Nephron (organoid): ENCODE data around the gene ADAP2.

ENCODE experiments used
- H3K27ac Mint-ChIP-seq, 3 experiments: 2 replicates each; pipeline ENCODE4 v1.8.0; 2020; ENCODE audit warnings: mixed read lengths in 3 of 3, mild to moderate bottlenecking in 2 of 3, moderate library complexity in 1 of 3
- H3K27me3 Mint-ChIP-seq: 2 replicates; pipeline ENCODE4 v1.8.0; 2021; ENCODE audit warnings: low read depth, mild to moderate bottlenecking, moderate library complexity, mixed read lengths
- H3K36me3 Mint-ChIP-seq: 2 replicates; pipeline ENCODE4 v1.8.0; 2020; ENCODE audit warnings: low read depth, mixed read lengths
- H3K4me1 Mint-ChIP-seq: 2 replicates; pipeline ENCODE4 v1.8.0; 2020; ENCODE audit warnings: mixed read lengths
- H3K4me3 Mint-ChIP-seq, 3 experiments: 2 replicates each; pipeline ENCODE4 v1.8.0; 2020; ENCODE audit warnings: mild to moderate bottlenecking in 3 of 3, mixed read lengths in 3 of 3, moderate library complexity in 2 of 3
- H3K9me3 Mint-ChIP-seq: 2 replicates; pipeline ENCODE4 v1.8.0; 2020; ENCODE audit warnings: mixed read lengths
- TF ChIP-seq, protein P1 (sequence below), 3 experiments: fragments of 200-600 bp; sonication (generic); IDR thresholded peaks; one replicate each; pipeline ENCODE4 v1.5.0; 2021; ENCODE audit warnings: antibody characterized with exemption in 3 of 3; ENCODE audit not compliant: unreplicated experiment in 3 of 3

Gene ADAP2

DNA sequence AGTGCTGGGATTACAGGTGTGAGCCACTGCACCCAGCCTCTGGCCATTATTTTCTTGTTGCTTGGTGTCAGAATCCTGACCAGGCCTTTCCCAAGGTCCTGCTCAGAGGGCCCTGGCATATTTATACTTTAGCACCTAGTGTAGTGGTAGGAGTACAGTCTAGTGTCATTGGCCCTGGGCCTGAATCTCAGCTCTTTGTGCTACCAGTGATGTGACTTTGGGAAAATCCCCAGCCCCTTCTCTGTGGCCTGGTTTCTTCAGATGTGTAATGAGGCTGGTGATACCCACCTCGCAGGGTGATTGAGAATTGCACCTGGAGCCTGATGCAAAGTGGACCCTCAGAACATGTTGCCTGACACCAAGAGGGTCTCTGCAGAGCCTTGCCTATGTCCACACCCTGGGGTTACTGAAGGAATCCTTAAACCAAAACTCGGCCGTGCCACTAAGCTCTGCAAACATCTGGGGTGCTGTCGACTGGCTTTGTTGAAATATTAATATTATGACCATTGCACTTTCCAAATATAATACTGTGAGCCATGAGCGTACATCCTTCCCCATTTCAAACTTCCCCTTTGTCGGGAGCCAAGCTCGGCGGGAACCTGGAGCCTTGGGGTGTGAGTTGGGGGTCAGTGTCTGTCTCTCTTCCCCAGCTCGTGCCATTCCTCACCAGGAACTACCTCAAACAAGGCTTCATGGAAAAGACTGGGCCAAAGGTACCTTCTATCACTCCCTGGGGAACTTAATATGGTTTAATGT lies 31.1 kb downstream of the ADAP2 start:
- H3K9me3 Mint-ChIP-seq = no peaks in the 10 kb centered on the region
- H3K36me3 Mint-ChIP-seq = no peaks in the 10 kb centered on the region
- H3K27me3 Mint-ChIP-seq = peaks cover 3% of the 10 kb centered on the region
- H3K27ac Mint-ChIP-seq = no peak overlapping the region
- H3K4me3 Mint-ChIP-seq = no peak overlapping the region
- TF ChIP-seq, protein P1, sequence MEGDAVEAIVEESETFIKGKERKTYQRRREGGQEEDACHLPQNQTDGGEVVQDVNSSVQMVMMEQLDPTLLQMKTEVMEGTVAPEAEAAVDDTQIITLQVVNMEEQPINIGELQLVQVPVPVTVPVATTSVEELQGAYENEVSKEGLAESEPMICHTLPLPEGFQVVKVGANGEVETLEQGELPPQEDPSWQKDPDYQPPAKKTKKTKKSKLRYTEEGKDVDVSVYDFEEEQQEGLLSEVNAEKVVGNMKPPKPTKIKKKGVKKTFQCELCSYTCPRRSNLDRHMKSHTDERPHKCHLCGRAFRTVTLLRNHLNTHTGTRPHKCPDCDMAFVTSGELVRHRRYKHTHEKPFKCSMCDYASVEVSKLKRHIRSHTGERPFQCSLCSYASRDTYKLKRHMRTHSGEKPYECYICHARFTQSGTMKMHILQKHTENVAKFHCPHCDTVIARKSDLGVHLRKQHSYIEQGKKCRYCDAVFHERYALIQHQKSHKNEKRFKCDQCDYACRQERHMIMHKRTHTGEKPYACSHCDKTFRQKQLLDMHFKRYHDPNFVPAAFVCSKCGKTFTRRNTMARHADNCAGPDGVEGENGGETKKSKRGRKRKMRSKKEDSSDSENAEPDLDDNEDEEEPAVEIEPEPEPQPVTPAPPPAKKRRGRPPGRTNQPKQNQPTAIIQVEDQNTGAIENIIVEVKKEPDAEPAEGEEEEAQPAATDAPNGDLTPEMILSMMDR (IDR thresholded peaks at IDR 0.05; ENCODE audit: unreplicated experiment in 3 of 3) = no peak
- peaks cover 6% of the 10 kb centered on the region for H3K4me1 Mint-ChIP-seq

DNA sequence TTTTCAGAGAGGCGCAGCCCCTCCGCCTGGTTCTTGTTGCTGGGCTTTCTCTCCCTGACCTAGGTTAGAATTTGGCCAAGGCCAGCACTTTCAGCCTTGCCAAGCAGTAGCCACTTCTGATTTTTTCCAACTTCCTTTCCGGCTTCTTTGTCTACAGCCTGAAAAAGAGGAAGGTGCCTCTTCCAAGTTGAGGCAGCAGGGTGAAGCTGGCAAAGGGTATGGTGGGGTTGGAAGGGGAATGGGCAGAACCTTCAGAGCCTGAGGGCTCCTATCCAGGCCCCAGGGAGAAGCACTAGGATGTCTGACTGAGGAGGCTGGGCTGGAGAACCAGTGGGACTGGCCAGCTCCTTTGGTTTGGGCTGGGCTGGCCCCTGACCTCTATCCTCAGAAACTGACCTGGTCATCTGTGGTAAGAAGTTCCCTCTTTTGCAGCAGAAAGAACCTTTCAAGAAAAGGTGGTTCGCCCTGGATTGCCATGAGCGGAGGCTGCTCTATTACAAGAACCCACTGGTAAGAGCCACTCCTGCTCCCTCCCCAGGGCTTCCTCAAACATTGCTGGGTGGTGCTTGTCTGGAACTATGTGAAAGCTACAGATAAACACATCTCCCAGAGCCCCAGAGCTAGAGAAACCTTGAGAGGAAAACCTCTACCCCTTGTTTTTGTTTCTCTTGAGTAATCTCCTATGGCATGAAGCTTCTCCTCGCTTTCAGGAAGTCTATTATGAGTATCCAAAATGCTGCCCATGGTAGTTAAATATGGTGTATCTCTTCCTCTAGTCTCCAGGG lies 32.5 kb downstream of the ADAP2 start:
- TF ChIP-seq, protein P1 (IDR thresholded peaks at IDR 0.05; ENCODE audit: unreplicated experiment in 3 of 3) = no peak
- Mint-ChIP-seq H3K9me3 (no peaks in the 10 kb centered on the region), H3K4me3 (no peak overlapping the region), H3K36me3 (no peaks in the 10 kb centered on the region), H3K4me1 (peaks cover 6% of the 10 kb centered on the region), H3K27me3 (peaks cover 3% of the 10 kb centered on the region), H3K27ac (peak overlapping the region in 1 of 3 experiments; percentile 27)

DNA sequence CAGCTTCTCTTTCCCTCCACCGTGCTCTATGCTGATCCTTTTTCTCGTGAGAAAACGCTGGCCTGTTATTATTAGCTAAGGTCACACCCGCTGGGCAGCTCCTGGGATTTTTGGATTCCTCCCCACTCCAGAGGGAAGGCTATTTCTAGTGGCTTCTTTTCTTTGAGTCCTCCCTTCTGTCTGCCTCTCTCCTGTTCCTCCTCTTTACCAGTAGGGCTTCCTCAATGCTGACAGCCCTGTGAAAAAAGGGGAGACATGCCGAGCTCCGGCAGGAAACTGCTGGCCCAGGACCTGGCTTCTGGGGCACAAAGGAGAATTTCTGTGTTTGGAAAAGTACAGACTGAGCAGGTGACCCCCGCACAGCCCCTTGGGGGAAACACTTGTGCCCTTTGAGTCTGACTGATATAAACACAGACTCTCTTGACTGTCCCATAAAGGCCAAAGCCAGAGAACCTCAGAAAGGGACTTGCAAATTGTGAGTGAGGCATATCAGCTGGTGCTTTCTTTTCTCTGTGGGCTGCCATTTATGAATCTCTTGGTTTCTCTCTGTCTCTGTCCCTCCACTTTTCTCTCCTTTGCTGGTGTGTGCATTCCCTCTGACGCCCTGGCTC lies 35.1 kb downstream of the ADAP2 start:
- Mint-ChIP-seq H3K9me3 (no peaks in the 10 kb centered on the region), H3K36me3 (no peaks in the 10 kb centered on the region), H3K27ac (peak overlapping the region; percentile 75 to 90 (median 87)), H3K27me3 (peaks cover 5% of the 10 kb centered on the region), H3K4me1 (peaks cover 6% of the 10 kb centered on the region), H3K4me3 (peak overlapping the region in 2 of 3 experiments; percentile 12)
- TF ChIP-seq, protein P1 (IDR thresholded peaks at IDR 0.05; ENCODE audit: unreplicated experiment in 3 of 3) = no peak

DNA sequence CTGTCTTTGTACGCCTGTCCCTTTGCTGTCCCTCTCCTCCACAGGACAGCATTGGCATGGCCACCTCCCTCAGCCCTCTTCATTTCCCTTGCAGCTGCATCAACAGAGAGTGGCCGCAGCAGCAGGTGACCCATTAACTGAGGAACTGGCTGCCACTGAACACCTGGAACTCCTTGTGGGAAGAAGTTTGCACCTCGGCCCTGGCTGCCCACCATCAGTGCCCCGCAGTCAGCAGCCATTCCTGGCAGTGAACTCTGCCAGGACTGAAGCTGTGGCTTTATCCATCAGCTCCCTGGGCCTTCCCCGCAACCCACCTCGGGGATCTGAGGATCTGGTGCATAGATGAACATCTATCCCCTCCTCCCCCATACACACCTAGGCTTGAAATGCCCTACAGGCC lies 36.0 kb downstream of the ADAP2 start:
- Mint-ChIP-seq H3K4me3 (no peak overlapping the region), H3K9me3 (no peaks in the 10 kb centered on the region), H3K27ac (no peak overlapping the region), H3K4me1 (peaks cover 6% of the 10 kb centered on the region), H3K36me3 (no peaks in the 10 kb centered on the region), H3K27me3 (peaks cover 5% of the 10 kb centered on the region)
- TF ChIP-seq, protein P1 (IDR thresholded peaks at IDR 0.05; ENCODE audit: unreplicated experiment in 3 of 3) = no peak

DNA sequence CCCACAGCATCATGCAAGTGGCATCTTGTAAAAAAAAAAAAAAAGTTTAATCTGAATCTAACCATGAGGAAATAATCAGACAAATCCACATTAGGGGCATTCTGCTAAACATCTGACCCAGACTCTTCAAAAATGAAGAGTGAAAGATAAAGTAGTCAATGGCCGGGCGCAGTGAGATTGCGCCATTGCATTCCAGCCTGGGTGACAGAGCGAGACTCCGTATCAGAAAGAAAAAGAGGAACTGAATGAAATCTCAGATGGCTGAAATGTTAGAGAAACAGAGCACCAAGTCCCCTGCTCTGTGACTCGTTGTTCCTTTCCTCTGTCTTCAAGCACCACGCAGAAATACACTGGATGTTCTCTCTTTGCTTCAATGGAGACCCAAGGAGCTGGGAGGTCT lies 36.4 kb downstream of the ADAP2 start:
- H3K4me3 Mint-ChIP-seq = no peak overlapping the region
- H3K27ac Mint-ChIP-seq = no peak overlapping the region
- no peaks in the 10 kb centered on the region for H3K36me3 Mint-ChIP-seq
- no peaks in the 10 kb centered on the region for H3K9me3 Mint-ChIP-seq
- peaks cover 5% of the 10 kb centered on the region for H3K27me3 Mint-ChIP-seq
- TF ChIP-seq, protein P1 (IDR thresholded peaks at IDR 0.05; ENCODE audit: unreplicated experiment in 3 of 3) = no peak
- peaks cover 6% of the 10 kb centered on the region for H3K4me1 Mint-ChIP-seq
